Cardiac muscle cell (in vitro differentiated cells and primary cell): ENCODE measurements around the gene RPN2. TPM values are rescaled to one million over a fixed set of nuclear protein-coding genes. Genes with fewer than 3 reads are reported as not detected.

Experiments used
- DNase-seq, 2 donors: peaks; one replicate each; pipeline versions ENCODE4 v3.0.0 to v3.0.0-alpha.2; 2010 to 2017; ENCODE audit warnings: low read depth in 1 of 2, low spot score in 1 of 2
- H3K27ac ChIP-seq: fragments of 200-600 bp; sonication (generic); 2 replicates; pipeline ENCODE4 v1.5.1; 2016
- H3K27me3 ChIP-seq: fragments of 200-600 bp; sonication (generic); 2 replicates; pipeline ENCODE4 v1.6.0; 2016; ENCODE audit warnings: control low read depth
- H3K36me3 ChIP-seq: fragments of 200-600 bp; sonication (generic); 2 replicates; pipeline ENCODE4 v1.5.1; 2016; ENCODE audit warnings: control low read depth
- H3K4me1 ChIP-seq: fragments of 200-600 bp; sonication (generic); 2 replicates; pipeline ENCODE4 v1.8.1; 2017; ENCODE audit warnings: low read depth, mild to moderate bottlenecking, mixed run types
- H3K4me3 ChIP-seq: fragments of 200-600 bp; sonication (generic); 2 replicates; pipeline ENCODE4 v1.5.1; 2016; ENCODE audit warnings: mild to moderate bottlenecking
- H3K9me3 ChIP-seq: fragments of 200-600 bp; sonication (generic); 2 replicates; pipeline ENCODE4 v1.5.1; 2017; ENCODE audit warnings: low read depth, mild to moderate bottlenecking, control low read depth
- CTCF ChIP-seq: IDR thresholded peaks from 2 replicates; pipeline ENCODE4 v1.5.1; 2012; ENCODE audit warnings: low read depth, mild to moderate bottlenecking, low read length
- polyA plus RNA-seq: library from polyadenylated mRNA; unstranded; fragments of >200 nt; fragmentation: Nextera tagmentation; extraction: Ambion mirVana; gene quantifications from 2 replicates; pipeline ENCODE4 v1.2.1, GENCODE V29; 2016
- total RNA-seq: library from RNA; depleted of rRNA; stranded (reverse); fragments of >200 nt; gene quantifications from 2 replicates; pipeline ENCODE4 v1.2.3, GENCODE V29; 2016

Gene RPN2
- total and polyA plus RNA-seq, 2 experiments from 2014 or later = 150 to 259 TPM

- peaks cover 5% of the 10 kb centered on the region for H3K36me3 ChIP-seq
- H3K4me1 ChIP-seq = no peaks in the 10 kb centered on the region
- H3K27me3 ChIP-seq = no peaks in the 10 kb centered on the region
- H3K9me3 ChIP-seq = no peaks in the 10 kb centered on the region
- no peak overlapping the region for H3K4me3 ChIP-seq
- no peak for TF ChIP-seq CTCF
- no peak for DNase-seq
- no peak overlapping the region for H3K27ac ChIP-seq
These were observed 68.4 kb downstream of the RPN2 start for GRCh38 chr20:37247547-37247946.

- Histone ChIP-seq H3K36me3 (no peaks in the 10 kb centered on the region), H3K9me3 (no peaks in the 10 kb centered on the region), H3K4me1 (no peaks in the 10 kb centered on the region), H3K4me3 (no peak overlapping the region), H3K27ac (no peak overlapping the region), H3K27me3 (no peaks in the 10 kb centered on the region)
- no peak for TF ChIP-seq CTCF
- DNase-seq = no peak
These were observed 70.2 kb downstream of the RPN2 start for GRCh38 chr20:37249304-37249703.

- no peaks in the 10 kb centered on the region for H3K4me1 ChIP-seq
- H3K4me3 ChIP-seq = no peak overlapping the region
- DNase-seq = no peak
- no peaks in the 10 kb centered on the region for H3K36me3 ChIP-seq
- H3K9me3 ChIP-seq = no peaks in the 10 kb centered on the region
- H3K27me3 ChIP-seq = no peaks in the 10 kb centered on the region
- H3K27ac ChIP-seq = peak overlapping the region; percentile 29
- TF ChIP-seq CTCF = no peak
These were observed 72.8 kb downstream of the RPN2 start for GRCh38 chr20:37251825-37252477.

GRCh38 chr20:37253087-37253486, 74.0 kb downstream of the RPN2 start:
- H3K4me1 ChIP-seq = no peaks in the 10 kb centered on the region
- TF ChIP-seq CTCF = no peak
- no peaks in the 10 kb centered on the region for H3K36me3 ChIP-seq
- H3K27ac ChIP-seq = no peak overlapping the region
- no peaks in the 10 kb centered on the region for H3K9me3 ChIP-seq
- no peak overlapping the region for H3K4me3 ChIP-seq
- DNase-seq = no peak
- H3K27me3 ChIP-seq = no peaks in the 10 kb centered on the region

GRCh38 chr20:37254114-37254878, 75.2 kb downstream of the RPN2 start:
- no peaks in the 10 kb centered on the region for H3K9me3 ChIP-seq
- H3K4me1 ChIP-seq = peaks cover 1% of the 10 kb centered on the region
- no peak overlapping the region for H3K4me3 ChIP-seq
- no peak for DNase-seq
- no peak overlapping the region for H3K27ac ChIP-seq
- H3K27me3 ChIP-seq = no peaks in the 10 kb centered on the region
- TF ChIP-seq CTCF = no peak
- no peaks in the 10 kb centered on the region for H3K36me3 ChIP-seq
